Gastrocnemius medialis (tissue), 4 donors: Measurements from ENCODE around the gene TJP3.

Source experiments
- POLR2A ChIP-seq, 2 donors: fragments of 450-650 bp; IDR thresholded peaks; one replicate each; pipeline ENCODE4 v1.6.1; 2017; ENCODE audit warnings: antibody characterized with exemption in 2 of 2, mild to moderate bottlenecking in 2 of 2, moderate library complexity in 2 of 2
- TF ChIP-seq, protein P1 (sequence below), 5 experiments: fragments of 450-650 bp in 3 of 5; fragments of 200-600 bp in 2 of 5; sonication (generic) in 2 of 5; IDR thresholded peaks in 4 of 5; conservative IDR thresholded peaks in 1 of 5; 1 replicate in 4 of 5; 2 replicates in 1 of 5; pipeline ENCODE4 v1.5.1; 2016 to 2019; ENCODE audit warnings: antibody characterized with exemption in 5 of 5, mild to moderate bottlenecking in 3 of 5, moderate library complexity in 3 of 5

DNA sequence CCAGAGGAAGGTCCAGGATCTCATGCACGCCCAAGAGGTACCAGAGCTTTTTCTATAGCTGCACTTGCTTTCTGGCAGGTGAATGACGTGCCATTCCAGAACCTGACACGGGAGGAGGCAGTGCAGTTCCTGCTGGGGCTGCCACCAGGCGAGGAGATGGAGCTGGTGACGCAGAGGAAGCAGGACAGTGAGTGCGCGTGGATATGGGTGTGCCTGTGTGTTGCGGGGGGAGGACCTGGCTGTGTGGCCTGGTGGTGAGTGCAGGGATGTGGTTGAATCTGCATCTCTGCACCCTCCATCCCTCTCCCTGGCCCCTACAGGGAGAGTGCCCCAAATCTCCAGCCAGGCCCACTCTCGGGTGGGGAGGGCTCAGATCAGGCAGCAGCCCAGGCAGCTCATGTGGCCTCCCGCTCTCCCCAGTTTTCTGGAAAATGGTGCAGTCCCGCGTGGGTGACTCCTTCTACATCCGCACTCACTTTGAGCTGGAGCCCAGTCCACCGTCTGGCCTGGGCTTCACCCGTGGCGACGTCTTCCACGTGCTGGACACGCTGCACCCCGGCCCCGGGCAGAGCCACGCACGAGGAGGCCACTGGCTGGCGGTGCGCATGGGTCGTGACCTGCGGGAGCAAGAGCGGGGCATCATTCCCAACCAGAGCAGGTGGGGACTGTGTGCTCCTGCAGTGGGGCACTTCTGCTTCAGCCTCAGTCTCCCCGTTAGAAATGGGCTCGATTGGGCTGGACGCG is 30.5 kb downstream of the TJP3 start:
- TF ChIP-seq, protein P1, sequence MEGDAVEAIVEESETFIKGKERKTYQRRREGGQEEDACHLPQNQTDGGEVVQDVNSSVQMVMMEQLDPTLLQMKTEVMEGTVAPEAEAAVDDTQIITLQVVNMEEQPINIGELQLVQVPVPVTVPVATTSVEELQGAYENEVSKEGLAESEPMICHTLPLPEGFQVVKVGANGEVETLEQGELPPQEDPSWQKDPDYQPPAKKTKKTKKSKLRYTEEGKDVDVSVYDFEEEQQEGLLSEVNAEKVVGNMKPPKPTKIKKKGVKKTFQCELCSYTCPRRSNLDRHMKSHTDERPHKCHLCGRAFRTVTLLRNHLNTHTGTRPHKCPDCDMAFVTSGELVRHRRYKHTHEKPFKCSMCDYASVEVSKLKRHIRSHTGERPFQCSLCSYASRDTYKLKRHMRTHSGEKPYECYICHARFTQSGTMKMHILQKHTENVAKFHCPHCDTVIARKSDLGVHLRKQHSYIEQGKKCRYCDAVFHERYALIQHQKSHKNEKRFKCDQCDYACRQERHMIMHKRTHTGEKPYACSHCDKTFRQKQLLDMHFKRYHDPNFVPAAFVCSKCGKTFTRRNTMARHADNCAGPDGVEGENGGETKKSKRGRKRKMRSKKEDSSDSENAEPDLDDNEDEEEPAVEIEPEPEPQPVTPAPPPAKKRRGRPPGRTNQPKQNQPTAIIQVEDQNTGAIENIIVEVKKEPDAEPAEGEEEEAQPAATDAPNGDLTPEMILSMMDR (IDR thresholded peaks at IDR 0.05 in 4 of 5, conservative IDR thresholded peaks at IDR 0.05 in 1 of 5): no peak
- no peak for TF ChIP-seq POLR2A (IDR thresholded peaks at IDR 0.05)
